ENCODE measurements around the gene SOWAHA. TPM values are rescaled to one million over a fixed set of nuclear protein-coding genes. Genes with fewer than 3 reads are reported as not detected.

Gene SOWAHA
- total RNA-seq, 1 experiment from 2014 or later, result not detected

DNA sequence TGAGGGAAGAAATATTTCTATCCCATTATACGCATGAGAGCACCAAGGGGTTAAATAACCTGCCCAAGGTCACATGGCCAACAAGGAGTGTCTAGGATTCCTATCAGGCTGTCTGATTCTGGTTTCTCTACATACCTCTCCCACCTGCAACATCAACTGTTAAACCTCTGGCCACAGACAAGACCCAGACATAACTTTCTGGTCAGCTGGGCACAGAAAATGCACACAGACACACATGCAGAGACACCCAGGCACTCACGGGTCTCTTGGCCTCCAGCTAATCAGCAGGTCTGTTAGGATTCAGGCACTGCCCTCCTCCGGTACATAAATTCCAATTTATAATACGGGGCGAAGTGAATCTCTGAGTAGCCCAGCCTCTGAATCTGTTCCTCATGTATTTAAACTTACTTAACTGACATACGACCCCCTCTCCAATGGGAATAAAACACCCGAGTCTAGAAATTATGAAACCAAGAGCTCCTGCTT lies 37.6 kb upstream of the SOWAHA start:
- Histone ChIP-seq H3K36me3 (ENCODE audit: insufficient read depth, low read length, poor library complexity, severe bottlenecking) (no peaks in the 10 kb centered on the region), H3K9me3 (ENCODE audit: low read depth, low read length, poor library complexity, severe bottlenecking) (no peaks in the 10 kb centered on the region), H3K4me1 (ENCODE audit: insufficient read depth, low read length, poor library complexity, severe bottlenecking) (peaks cover 6% of the 10 kb centered on the region), H3K27me3 (replicated peaks; ENCODE audit: insufficient read depth, low read depth, low read length, poor library complexity) (no peaks in the 10 kb centered on the region), H3K4me3 (ENCODE audit: low read depth, low read length, poor library complexity, severe bottlenecking) (peak overlapping the region; percentile 74), H3K27ac (ENCODE audit: low read depth, low read length, poor library complexity, severe bottlenecking) (no peak overlapping the region)
- ChIA-PET CTCF (no interaction called here), POLR2A (ENCODE audit: low non-redundant PET) (no interaction called here)
- BruUV-seq (replicated peaks), result TSS peak; percentile 63
- TF ChIP-seq, protein P1, sequence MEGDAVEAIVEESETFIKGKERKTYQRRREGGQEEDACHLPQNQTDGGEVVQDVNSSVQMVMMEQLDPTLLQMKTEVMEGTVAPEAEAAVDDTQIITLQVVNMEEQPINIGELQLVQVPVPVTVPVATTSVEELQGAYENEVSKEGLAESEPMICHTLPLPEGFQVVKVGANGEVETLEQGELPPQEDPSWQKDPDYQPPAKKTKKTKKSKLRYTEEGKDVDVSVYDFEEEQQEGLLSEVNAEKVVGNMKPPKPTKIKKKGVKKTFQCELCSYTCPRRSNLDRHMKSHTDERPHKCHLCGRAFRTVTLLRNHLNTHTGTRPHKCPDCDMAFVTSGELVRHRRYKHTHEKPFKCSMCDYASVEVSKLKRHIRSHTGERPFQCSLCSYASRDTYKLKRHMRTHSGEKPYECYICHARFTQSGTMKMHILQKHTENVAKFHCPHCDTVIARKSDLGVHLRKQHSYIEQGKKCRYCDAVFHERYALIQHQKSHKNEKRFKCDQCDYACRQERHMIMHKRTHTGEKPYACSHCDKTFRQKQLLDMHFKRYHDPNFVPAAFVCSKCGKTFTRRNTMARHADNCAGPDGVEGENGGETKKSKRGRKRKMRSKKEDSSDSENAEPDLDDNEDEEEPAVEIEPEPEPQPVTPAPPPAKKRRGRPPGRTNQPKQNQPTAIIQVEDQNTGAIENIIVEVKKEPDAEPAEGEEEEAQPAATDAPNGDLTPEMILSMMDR (conservative IDR thresholded peaks at IDR 0.05; ENCODE audit: low read depth, low read length), result no peak
- TF ChIP-seq EZH2 (IDR thresholded peaks at IDR 0.05; ENCODE audit: borderline replicate concordance, low read depth, low read length, poor library complexity, severe bottlenecking), result no peak
- intact Hi-C loops (cut with micrococcal nuclease; ENCODE audit: unreplicated experiment), result no loop called here
- no peak for DNase-seq (ENCODE audit: low spot score)

DNA sequence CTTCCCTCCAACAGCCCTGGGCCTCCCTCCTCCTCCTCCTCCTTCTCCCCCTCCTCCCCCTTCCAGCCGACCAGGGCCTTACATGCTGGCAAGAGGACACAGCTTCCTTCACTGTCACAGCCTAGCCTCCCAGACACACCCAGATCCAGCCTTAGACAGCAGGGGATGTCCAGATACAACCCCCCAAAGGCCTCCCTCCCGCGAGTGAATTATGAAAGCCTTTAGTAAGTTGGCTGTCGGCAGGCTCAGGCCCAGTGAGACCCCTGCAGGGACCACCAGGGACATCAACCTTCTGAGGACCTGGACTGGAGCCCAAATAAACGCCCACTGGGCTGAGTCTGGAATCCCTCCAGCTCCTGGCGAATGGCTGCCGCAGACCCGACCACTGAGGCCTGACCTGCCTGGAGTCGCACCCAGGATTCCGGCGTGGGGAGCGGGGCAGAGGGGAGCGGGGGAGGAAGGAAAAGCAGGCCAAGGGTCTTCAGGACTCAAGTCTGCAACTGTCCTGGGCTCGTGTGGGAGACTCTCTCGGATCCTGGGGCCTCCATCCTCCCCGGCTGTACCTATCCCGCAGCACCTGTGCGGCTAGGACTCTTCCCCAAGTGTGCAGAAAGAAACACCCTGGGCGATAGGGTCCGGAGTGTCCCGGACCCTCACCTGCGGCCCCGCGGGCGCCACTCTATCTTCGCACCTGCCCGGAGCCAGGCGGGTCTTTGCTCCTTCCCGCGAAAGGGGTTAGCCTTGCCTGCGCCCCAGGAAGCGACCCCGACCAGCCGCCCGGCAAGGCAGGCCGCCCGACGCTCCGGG lies 36.8 kb upstream of the SOWAHA start:
- POLR2A ChIA-PET (ENCODE audit: low non-redundant PET), result no interaction called here
- CTCF ChIA-PET, result no interaction called here

DNA sequence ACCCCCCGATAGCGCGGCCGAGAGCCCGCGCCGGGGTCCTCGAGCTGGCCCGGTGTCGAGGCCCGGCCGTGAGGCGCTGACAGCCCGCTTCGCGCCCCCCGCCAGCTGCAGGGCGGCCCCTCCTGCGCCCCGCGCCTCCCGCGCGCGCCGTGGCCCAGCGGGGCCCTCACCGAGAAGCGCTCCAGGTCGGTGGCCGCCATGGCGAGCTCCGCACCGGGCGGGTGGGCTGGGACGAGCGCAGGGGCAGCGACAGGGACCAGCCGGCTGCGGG lies 36.2 kb upstream of the SOWAHA start:
- no peak for DNase-seq (ENCODE audit: low spot score)
- peaks cover 6% of the 10 kb centered on the region for H3K4me1 ChIP-seq (ENCODE audit: insufficient read depth, low read length, poor library complexity, severe bottlenecking)
- no peaks in the 10 kb centered on the region for H3K27me3 ChIP-seq (replicated peaks; ENCODE audit: insufficient read depth, low read depth, low read length, poor library complexity)
- peak overlapping the region; percentile 74 for H3K4me3 ChIP-seq (ENCODE audit: low read depth, low read length, poor library complexity, severe bottlenecking)
- no peaks in the 10 kb centered on the region for H3K36me3 ChIP-seq (ENCODE audit: insufficient read depth, low read length, poor library complexity, severe bottlenecking)
- BruUV-seq (replicated peaks), result no TSS peak
- TF ChIP-seq, protein P1 (conservative IDR thresholded peaks at IDR 0.05; ENCODE audit: low read depth, low read length), result no peak
- no peak for TF ChIP-seq EZH2 (IDR thresholded peaks at IDR 0.05; ENCODE audit: borderline replicate concordance, low read depth, low read length, poor library complexity, severe bottlenecking)
- H3K27ac ChIP-seq (ENCODE audit: low read depth, low read length, poor library complexity, severe bottlenecking), result peak overlapping the region; percentile 50
- intact Hi-C loops (cut with micrococcal nuclease; ENCODE audit: unreplicated experiment), result no loop called here
- POLR2A ChIA-PET (ENCODE audit: low non-redundant PET), result no interaction called here
- CTCF ChIA-PET, result no interaction called here
- no peaks in the 10 kb centered on the region for H3K9me3 ChIP-seq (ENCODE audit: low read depth, low read length, poor library complexity, severe bottlenecking)

More for the DNA sequence above, 36.8 kb upstream of the SOWAHA start:
- DNase-seq (ENCODE audit: low spot score), result peak; percentile 50
- no peaks in the 10 kb centered on the region for H3K27me3 ChIP-seq (replicated peaks; ENCODE audit: insufficient read depth, low read depth, low read length, poor library complexity)
- no TSS peak for BruUV-seq (replicated peaks)
- peak overlapping the region; percentile 74 for H3K4me3 ChIP-seq (ENCODE audit: low read depth, low read length, poor library complexity, severe bottlenecking)
- no peak for TF ChIP-seq EZH2 (IDR thresholded peaks at IDR 0.05; ENCODE audit: borderline replicate concordance, low read depth, low read length, poor library complexity, severe bottlenecking)
- TF ChIP-seq, protein P1 (conservative IDR thresholded peaks at IDR 0.05; ENCODE audit: low read depth, low read length), result no peak
- peak overlapping the region; percentile 50 for H3K27ac ChIP-seq (ENCODE audit: low read depth, low read length, poor library complexity, severe bottlenecking)
- peaks cover 6% of the 10 kb centered on the region for H3K4me1 ChIP-seq (ENCODE audit: insufficient read depth, low read length, poor library complexity, severe bottlenecking)
- no peaks in the 10 kb centered on the region for H3K9me3 ChIP-seq (ENCODE audit: low read depth, low read length, poor library complexity, severe bottlenecking)
- no peaks in the 10 kb centered on the region for H3K36me3 ChIP-seq (ENCODE audit: insufficient read depth, low read length, poor library complexity, severe bottlenecking)
- intact Hi-C loops (cut with micrococcal nuclease; ENCODE audit: unreplicated experiment), result no loop called here

All from A673 (cell line).